ENCODE measurements around the gene COL26A1. TPM values are rescaled to one million over a fixed set of nuclear protein-coding genes. Genes with fewer than 3 reads are reported as not detected.
A peak's percentile ranks its signal among the peaks of the same experiment; 100 is the strongest.

Gene COL26A1
- total and polyA plus RNA-seq, 7 experiments from 2014 or later = 0.24 TPM; not detected in 6

- no peak overlapping the region for H3K27ac Mint-ChIP-seq
- no peak for ATAC-seq
Observed at GRCh38 chr7:101507327-101507726, 144.7 kb downstream of the COL26A1 start.

GRCh38 chr7:101507791-101508252 lies 145.1 kb downstream of the COL26A1 start:
- intact Hi-C loops (cut with micrococcal nuclease) = loop anchor here (1.0 to 10.0 kb wide), 2 partner anchors 144 to 213 kb away; no protein-coding TSS in a partner anchor
- Histone ChIP-seq H3K27me3 (ENCODE audit: control insufficient read depth in 2 of 2, insufficient read depth in 2 of 2, low read length in 2 of 2) (no peaks in the 10 kb centered on the region), H3K27ac (ENCODE audit: low read depth, low read length) (no peak overlapping the region), H3K4me1 (ENCODE audit: control insufficient read depth in 2 of 2, insufficient read depth in 2 of 2, low read length in 2 of 2) (no peaks in the 10 kb centered on the region), H3K4me3 (ENCODE audit: low read length) (no peak overlapping the region), H3K36me3 (ENCODE audit: control insufficient read depth in 2 of 3, insufficient read depth in 3 of 3, low read length in 3 of 3) (no peaks in the 10 kb centered on the region), H3K9me3 (ENCODE audit: control insufficient read depth in 2 of 3, low read length in 3 of 3) (no peaks in the 10 kb centered on the region)
- POLR2A ChIA-PET = no interaction called here
- Mint-ChIP-seq H3K4me3 (peak overlapping the region in 8 of 10 donors; percentile 18 to 72 (median 48)), H3K36me3 (no peaks in the 10 kb centered on the region), H3K4me1 (peaks cover 5 to 20% (median 8%) of the 10 kb centered on the region in 7 donors), H3K27me3 (peaks cover 9 to 24% (median 16%) of the 10 kb centered on the region in 5 donors), H3K9me3 (peaks cover 0 to 1% (median 0%) of the 10 kb centered on the region in 11 donors), H3K27ac (peak overlapping the region in 1 of 9 donors; percentile 36)
- CTCF ChIA-PET = interaction anchor here (0.6 kb wide), 1 partner anchor 91 kb away, joined by 3 read pairs; no protein-coding TSS in a partner anchor
- ATAC-seq = peak; percentile 43
- DNase-seq = peak in 7 of 9 donors; percentile 13 to 46 (median 28)

More at GRCh38 chr7:101507327-101507726, 144.7 kb downstream of the COL26A1 start:
- ChIA-PET POLR2A (no interaction called here), CTCF (interaction anchor here (0.7 kb wide), 1 partner anchor 1314 kb away, joined by 3 read pairs; no protein-coding TSS in a partner anchor)
- intact Hi-C loops (cut with micrococcal nuclease) = loop anchor here (1.0 to 10.0 kb wide), 2 partner anchors 143 to 213 kb away; no protein-coding TSS in a partner anchor
- peak in 1 of 9 donors; percentile 4 for DNase-seq
- Mint-ChIP-seq H3K36me3 (no peaks in the 10 kb centered on the region), H3K27me3 (peaks cover 9 to 24% (median 16%) of the 10 kb centered on the region in 5 donors), H3K9me3 (peaks cover 0 to 1% (median 0%) of the 10 kb centered on the region in 11 donors), H3K4me1 (peaks cover 5 to 20% (median 8%) of the 10 kb centered on the region in 7 donors), H3K4me3 (peak overlapping the region in 6 of 10 donors; percentile 18 to 72 (median 48))
- Histone ChIP-seq H3K27ac (ENCODE audit: low read depth, low read length) (no peak overlapping the region), H3K27me3 (ENCODE audit: control insufficient read depth in 2 of 2, insufficient read depth in 2 of 2, low read length in 2 of 2) (no peaks in the 10 kb centered on the region), H3K9me3 (ENCODE audit: control insufficient read depth in 2 of 3, low read length in 3 of 3) (no peaks in the 10 kb centered on the region), H3K4me3 (ENCODE audit: low read length) (no peak overlapping the region), H3K4me1 (ENCODE audit: control insufficient read depth in 2 of 2, insufficient read depth in 2 of 2, low read length in 2 of 2) (no peaks in the 10 kb centered on the region), H3K36me3 (ENCODE audit: control insufficient read depth in 2 of 3, insufficient read depth in 3 of 3, low read length in 3 of 3) (no peaks in the 10 kb centered on the region)

GRCh38 chr7:101510297-101510696 lies 147.6 kb downstream of the COL26A1 start:
- H3K36me3 Mint-ChIP-seq = no peaks in the 10 kb centered on the region
- H3K4me3 Mint-ChIP-seq = no peak overlapping the region
- no peak overlapping the region for H3K27ac Mint-ChIP-seq
- ChIA-PET POLR2A (no interaction called here), CTCF (no interaction called here)
- H3K4me1 ChIP-seq (ENCODE audit: control insufficient read depth in 2 of 2, insufficient read depth in 2 of 2, low read length in 2 of 2) = no peaks in the 10 kb centered on the region
- peaks cover 0 to 1% (median 0%) of the 10 kb centered on the region in 11 donors for H3K9me3 Mint-ChIP-seq
- peaks cover 6 to 24% (median 16%) of the 10 kb centered on the region in 5 donors for H3K27me3 Mint-ChIP-seq
- ATAC-seq = no peak
- intact Hi-C loops (cut with micrococcal nuclease) = no loop called here
- H3K27me3 ChIP-seq (ENCODE audit: control insufficient read depth in 2 of 2, insufficient read depth in 2 of 2, low read length in 2 of 2) = no peaks in the 10 kb centered on the region
- no peak overlapping the region for H3K4me3 ChIP-seq (ENCODE audit: low read length)
- H3K4me1 Mint-ChIP-seq = peaks cover 5 to 12% (median 8%) of the 10 kb centered on the region in 7 donors
- no peaks in the 10 kb centered on the region for H3K36me3 ChIP-seq (ENCODE audit: control insufficient read depth in 2 of 3, insufficient read depth in 3 of 3, low read length in 3 of 3)
- no peak overlapping the region for H3K27ac ChIP-seq (ENCODE audit: low read depth, low read length)
- no peaks in the 10 kb centered on the region for H3K9me3 ChIP-seq (ENCODE audit: control insufficient read depth in 2 of 3, low read length in 3 of 3)
- DNase-seq = no peak

- Mint-ChIP-seq H3K27ac (no peak overlapping the region), H3K36me3 (no peaks in the 10 kb centered on the region), H3K4me3 (no peak overlapping the region), H3K27me3 (peaks cover 6 to 24% (median 16%) of the 10 kb centered on the region in 5 donors), H3K9me3 (peaks cover 0 to 1% (median 0%) of the 10 kb centered on the region in 11 donors), H3K4me1 (peaks cover 5 to 12% (median 8%) of the 10 kb centered on the region in 7 donors)
- Histone ChIP-seq H3K9me3 (ENCODE audit: control insufficient read depth in 2 of 3, low read length in 3 of 3) (no peaks in the 10 kb centered on the region), H3K4me3 (ENCODE audit: low read length) (no peak overlapping the region), H3K27me3 (ENCODE audit: control insufficient read depth in 2 of 2, insufficient read depth in 2 of 2, low read length in 2 of 2) (no peaks in the 10 kb centered on the region), H3K36me3 (ENCODE audit: control insufficient read depth in 2 of 3, insufficient read depth in 3 of 3, low read length in 3 of 3) (no peaks in the 10 kb centered on the region), H3K27ac (ENCODE audit: low read depth, low read length) (no peak overlapping the region), H3K4me1 (ENCODE audit: control insufficient read depth in 2 of 2, insufficient read depth in 2 of 2, low read length in 2 of 2) (no peaks in the 10 kb centered on the region)
- POLR2A ChIA-PET = no interaction called here
- CTCF ChIA-PET = interaction anchor here (0.6 kb wide), 2 partner anchors 49 to 221 kb away, joined by 4 to 5 read pairs; no protein-coding TSS in a partner anchor
- DNase-seq (no peak), ATAC-seq (no peak)
- intact Hi-C loops (cut with micrococcal nuclease) = no loop called here
Observed at GRCh38 chr7:101511965-101512364, 149.3 kb downstream of the COL26A1 start.

GRCh38 chr7:101516851-101517250 lies 154.2 kb downstream of the COL26A1 start:
- ChIA-PET CTCF (no interaction called here), POLR2A (no interaction called here)
- no peak for ATAC-seq
- Histone ChIP-seq H3K27me3 (ENCODE audit: control insufficient read depth in 2 of 2, insufficient read depth in 2 of 2, low read length in 2 of 2) (no peaks in the 10 kb centered on the region), H3K9me3 (ENCODE audit: control insufficient read depth in 2 of 3, low read length in 3 of 3) (no peaks in the 10 kb centered on the region), H3K36me3 (ENCODE audit: control insufficient read depth in 2 of 3, insufficient read depth in 3 of 3, low read length in 3 of 3) (no peaks in the 10 kb centered on the region), H3K4me3 (ENCODE audit: low read length) (no peak overlapping the region), H3K27ac (ENCODE audit: low read depth, low read length) (no peak overlapping the region), H3K4me1 (ENCODE audit: control insufficient read depth in 2 of 2, insufficient read depth in 2 of 2, low read length in 2 of 2) (no peaks in the 10 kb centered on the region)
- H3K36me3 Mint-ChIP-seq = no peaks in the 10 kb centered on the region
- H3K27ac Mint-ChIP-seq = no peak overlapping the region
- H3K4me3 Mint-ChIP-seq = no peak overlapping the region
- intact Hi-C loops (cut with micrococcal nuclease) = no loop called here
- no peaks in the 10 kb centered on the region for H3K4me1 Mint-ChIP-seq
- peaks cover 0 to 14% (median 5%) of the 10 kb centered on the region in 11 donors for H3K9me3 Mint-ChIP-seq
- DNase-seq = no peak
- peaks cover 0 to 5% (median 0%) of the 10 kb centered on the region in 5 donors for H3K27me3 Mint-ChIP-seq

GRCh38 chr7:101517304-101517703 lies 154.6 kb downstream of the COL26A1 start:
- Histone ChIP-seq H3K4me3 (ENCODE audit: low read length) (no peak overlapping the region), H3K27ac (ENCODE audit: low read depth, low read length) (no peak overlapping the region), H3K36me3 (ENCODE audit: control insufficient read depth in 2 of 3, insufficient read depth in 3 of 3, low read length in 3 of 3) (no peaks in the 10 kb centered on the region), H3K4me1 (ENCODE audit: control insufficient read depth in 2 of 2, insufficient read depth in 2 of 2, low read length in 2 of 2) (no peaks in the 10 kb centered on the region), H3K9me3 (ENCODE audit: control insufficient read depth in 2 of 3, low read length in 3 of 3) (no peaks in the 10 kb centered on the region), H3K27me3 (ENCODE audit: control insufficient read depth in 2 of 2, insufficient read depth in 2 of 2, low read length in 2 of 2) (no peaks in the 10 kb centered on the region)
- Mint-ChIP-seq H3K9me3 (peaks cover 0 to 14% (median 5%) of the 10 kb centered on the region in 11 donors), H3K36me3 (no peaks in the 10 kb centered on the region), H3K27ac (no peak overlapping the region), H3K4me3 (no peak overlapping the region), H3K4me1 (no peaks in the 10 kb centered on the region), H3K27me3 (peaks cover 0 to 5% (median 0%) of the 10 kb centered on the region in 5 donors)
- DNase-seq = no peak
- intact Hi-C loops (cut with micrococcal nuclease) = no loop called here
- ChIA-PET CTCF (no interaction called here), POLR2A (no interaction called here)
- ATAC-seq = no peak

- Histone ChIP-seq H3K27me3 (ENCODE audit: control insufficient read depth in 2 of 2, insufficient read depth in 2 of 2, low read length in 2 of 2) (no peaks in the 10 kb centered on the region), H3K9me3 (ENCODE audit: control insufficient read depth in 2 of 3, low read length in 3 of 3) (no peaks in the 10 kb centered on the region), H3K27ac (ENCODE audit: low read depth, low read length) (no peak overlapping the region), H3K4me1 (ENCODE audit: control insufficient read depth in 2 of 2, insufficient read depth in 2 of 2, low read length in 2 of 2) (no peaks in the 10 kb centered on the region), H3K4me3 (ENCODE audit: low read length) (no peak overlapping the region), H3K36me3 (ENCODE audit: control insufficient read depth in 2 of 3, insufficient read depth in 3 of 3, low read length in 3 of 3) (no peaks in the 10 kb centered on the region)
- DNase-seq (no peak), ATAC-seq (no peak)
- Mint-ChIP-seq H3K27ac (no peak overlapping the region), H3K27me3 (peaks cover 0 to 5% (median 0%) of the 10 kb centered on the region in 5 donors), H3K4me3 (no peak overlapping the region), H3K9me3 (peaks cover 0 to 14% (median 5%) of the 10 kb centered on the region in 11 donors), H3K36me3 (no peaks in the 10 kb centered on the region), H3K4me1 (no peaks in the 10 kb centered on the region)
- ChIA-PET CTCF (no interaction called here), POLR2A (no interaction called here)
- intact Hi-C loops (cut with micrococcal nuclease) = no loop called here
Observed at GRCh38 chr7:101518336-101518735, 155.7 kb downstream of the COL26A1 start.

Measured in naive thymus-derived CD4-positive, alpha-beta T cell (primary cell).